Skeletal muscle tissue (tissue), 4 donors: Measurements from ENCODE around the gene SMAP1. TPM values are rescaled to one million over a fixed set of nuclear protein-coding genes. Genes with fewer than 3 reads are reported as not detected.
A peak's percentile ranks its signal among the peaks of the same experiment; 100 is the strongest.

Experiments used
- H3K27ac ChIP-seq: one replicate; pipeline ENCODE4 v1.7.0; 2013; ENCODE audit warnings: mild to moderate bottlenecking, low read depth, low read length, inconsistent platforms
- H3K27me3 ChIP-seq, 3 donors: one replicate each; pipeline ENCODE4 v1.7.0; 2013; ENCODE audit warnings: low read length in 3 of 3; ENCODE audit not compliant: control insufficient read depth in 3 of 3, insufficient read depth in 3 of 3
- H3K36me3 ChIP-seq, 3 donors: one replicate each; pipeline ENCODE4 v1.7.0; 2013; ENCODE audit warnings: low read length in 3 of 3; ENCODE audit not compliant: control insufficient read depth in 3 of 3, insufficient read depth in 3 of 3
- H3K4me1 ChIP-seq, 3 donors: one replicate each; pipeline ENCODE4 v1.7.0; 2013; ENCODE audit warnings: low read length in 3 of 3, mild to moderate bottlenecking in 3 of 3; ENCODE audit not compliant: control insufficient read depth in 3 of 3, insufficient read depth in 3 of 3
- H3K4me3 ChIP-seq, 3 donors: one replicate each; pipeline ENCODE4 v1.7.0; 2013; ENCODE audit warnings: low read length in 3 of 3
- H3K9ac ChIP-seq, 3 donors: one replicate each; pipeline ENCODE4 v1.7.0; 2013; ENCODE audit warnings: low read length in 3 of 3, mild to moderate bottlenecking in 3 of 3, moderate library complexity in 2 of 3, low read depth in 1 of 3
- H3K9me3 ChIP-seq, 3 donors: one replicate each; pipeline ENCODE4 v1.7.0; 2013; ENCODE audit warnings: low read length in 3 of 3; ENCODE audit not compliant: control insufficient read depth in 3 of 3
- total RNA-seq: library from RNA; depleted of rRNA; stranded (reverse); fragments of >200 nt; gene quantifications from one replicate; pipeline ENCODE4 v1.2.3, GENCODE V29; 2014
- donor health status: Osteomylitis.

SMAP1 gene
- total RNA-seq, 1 donor from 2014 or later = 13.6 TPM

DNA sequence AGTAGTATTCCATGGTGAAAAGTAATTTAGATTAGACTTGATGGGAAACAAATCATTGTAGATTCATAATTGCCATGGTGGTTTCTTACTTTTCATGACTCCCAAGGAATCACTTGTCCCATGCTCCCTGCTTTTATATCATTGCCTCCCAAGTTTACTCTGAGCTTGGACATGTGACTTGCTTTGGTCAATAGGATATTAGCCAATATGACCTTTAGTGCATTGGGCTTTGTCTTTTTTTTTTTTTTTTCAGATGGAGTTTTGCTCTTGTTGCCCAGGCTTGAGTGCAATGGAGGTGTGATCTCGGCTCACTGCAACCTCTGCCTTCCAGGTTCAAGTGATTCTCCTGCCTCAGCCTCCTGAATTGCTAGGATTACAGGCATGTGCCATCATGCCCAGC is 15.5 kb upstream of the SMAP1 start:
- H3K9ac ChIP-seq = no peak overlapping the region
- no peaks in the 10 kb centered on the region for H3K9me3 ChIP-seq
- no peaks in the 10 kb centered on the region for H3K4me1 ChIP-seq
- H3K4me3 ChIP-seq = no peak overlapping the region
- no peaks in the 10 kb centered on the region for H3K27me3 ChIP-seq
- no peak overlapping the region for H3K27ac ChIP-seq
- no peaks in the 10 kb centered on the region for H3K36me3 ChIP-seq

DNA sequence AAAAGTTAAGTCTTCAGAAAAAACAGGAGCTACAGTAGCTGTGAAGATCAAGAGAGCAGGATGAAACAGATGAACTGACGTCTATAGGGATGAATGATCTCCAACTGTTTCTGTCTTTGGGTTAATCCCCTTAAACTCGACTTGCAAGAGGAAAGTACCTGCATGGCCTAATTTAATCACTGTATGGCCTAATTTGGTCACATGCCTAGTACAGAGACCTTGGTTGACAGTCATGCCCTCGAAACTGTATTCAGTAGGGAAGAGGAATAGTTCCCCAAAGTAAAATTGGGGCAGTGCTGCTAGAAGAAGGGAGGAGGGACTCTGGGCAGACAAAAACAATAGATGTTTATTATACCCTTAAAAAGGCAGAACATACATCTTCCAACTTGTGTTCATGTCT is 10.0 kb upstream of the SMAP1 start:
- Histone ChIP-seq H3K4me3 (no peak overlapping the region), H3K27me3 (no peaks in the 10 kb centered on the region)

DNA sequence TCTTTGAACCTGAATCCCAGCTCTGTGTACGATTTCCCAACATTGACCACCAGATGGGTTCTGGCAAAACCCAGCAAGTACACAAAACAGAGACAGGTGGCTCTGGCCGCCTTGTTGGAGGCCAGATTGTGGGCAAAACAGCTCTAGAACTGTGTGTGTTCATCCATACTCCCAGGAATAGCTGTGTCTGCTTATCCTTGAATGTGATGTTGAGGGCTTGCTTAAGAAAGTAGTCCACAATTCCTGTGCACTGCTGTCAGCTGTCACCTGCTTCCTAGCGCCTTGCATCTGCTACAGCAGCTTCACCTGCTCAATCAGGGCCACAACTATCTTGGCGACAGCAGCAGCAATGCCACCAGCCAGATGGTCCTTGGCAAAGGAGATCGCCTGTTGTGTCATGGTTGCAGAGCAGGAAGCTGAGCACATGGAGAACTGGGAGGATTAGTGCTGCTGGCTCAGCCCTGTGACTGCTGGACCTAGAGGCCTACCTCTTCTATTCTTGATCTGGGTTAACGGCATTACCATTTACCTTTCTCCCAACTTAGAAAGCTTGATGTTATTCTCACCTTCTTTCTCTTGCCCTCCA is 3.7 kb upstream of the SMAP1 start:
- no peak overlapping the region for H3K9ac ChIP-seq
- peak overlapping the region; percentile 83 for H3K27ac ChIP-seq
- H3K27me3 ChIP-seq = no peaks in the 10 kb centered on the region
- no peak overlapping the region for H3K4me3 ChIP-seq
- peaks cover 17 to 32% (median 21%) of the 10 kb centered on the region in 3 donors for H3K4me1 ChIP-seq
- H3K36me3 ChIP-seq = no peaks in the 10 kb centered on the region
- H3K9me3 ChIP-seq = no peaks in the 10 kb centered on the region

More for the DNA sequence above, 10.0 kb upstream of the SMAP1 start:
- Histone ChIP-seq H3K36me3 (no peaks in the 10 kb centered on the region), H3K9ac (no peak overlapping the region), H3K9me3 (no peaks in the 10 kb centered on the region), H3K27ac (no peak overlapping the region), H3K4me1 (no peaks in the 10 kb centered on the region)

DNA sequence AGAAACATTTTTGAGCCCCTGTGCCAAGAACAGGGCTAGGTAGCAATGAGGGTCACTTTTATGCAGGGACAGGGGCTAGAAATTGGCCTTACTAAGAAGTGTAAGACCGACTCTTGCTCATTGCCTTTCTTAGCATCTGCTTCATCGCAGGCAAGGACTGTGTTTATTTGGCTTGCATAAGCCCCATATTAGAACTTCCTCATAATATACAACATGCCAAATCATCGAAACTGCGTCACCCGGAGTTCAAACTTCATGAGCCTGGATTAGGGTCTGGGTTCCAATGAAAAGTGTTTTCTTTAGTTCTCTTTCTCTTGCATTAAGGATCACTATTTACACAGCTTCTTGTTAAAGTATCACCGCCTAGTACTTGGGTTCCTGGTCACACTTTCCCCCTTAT is 977 bp upstream of the SMAP1 start:
- Histone ChIP-seq H3K9me3 (no peaks in the 10 kb centered on the region), H3K9ac (peak overlapping the region in 1 of 3 donors; percentile 94), H3K4me3 (peak overlapping the region in 1 of 3 donors; percentile 95), H3K36me3 (no peaks in the 10 kb centered on the region), H3K27ac (peak overlapping the region; percentile 95), H3K27me3 (no peaks in the 10 kb centered on the region), H3K4me1 (peaks cover 17 to 41% (median 25%) of the 10 kb centered on the region in 3 donors)

DNA sequence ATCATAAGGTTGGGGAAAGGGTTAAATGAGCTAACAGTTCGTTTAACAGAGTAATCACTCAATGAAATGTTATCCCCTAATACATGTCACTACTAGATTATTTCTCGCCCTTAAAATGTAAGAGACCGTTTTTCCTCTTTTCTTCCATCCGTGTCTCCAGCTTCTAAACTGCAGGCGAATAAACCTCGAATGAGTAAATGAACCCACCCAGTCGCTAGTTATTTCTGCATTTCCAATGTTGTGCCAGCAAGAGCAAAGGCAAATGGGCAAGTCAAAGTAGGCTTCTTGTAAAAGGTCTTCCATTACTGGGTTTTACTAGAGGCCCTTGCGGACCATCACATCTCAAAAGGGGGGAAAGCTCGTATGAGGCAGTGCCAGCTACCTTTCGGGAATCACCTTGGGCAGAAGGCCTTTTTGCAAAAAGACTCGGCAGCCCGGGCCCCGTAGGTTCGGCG is 400 bp upstream of the SMAP1 start:
- Histone ChIP-seq H3K4me1 (peaks cover 19 to 41% (median 25%) of the 10 kb centered on the region in 3 donors), H3K27me3 (no peaks in the 10 kb centered on the region), H3K9ac (peak overlapping the region; percentile 84 to 94 (median 89)), H3K4me3 (peak overlapping the region; percentile 91 to 95 (median 93)), H3K9me3 (no peaks in the 10 kb centered on the region), H3K27ac (peak overlapping the region; percentile 95), H3K36me3 (no peaks in the 10 kb centered on the region)

DNA sequence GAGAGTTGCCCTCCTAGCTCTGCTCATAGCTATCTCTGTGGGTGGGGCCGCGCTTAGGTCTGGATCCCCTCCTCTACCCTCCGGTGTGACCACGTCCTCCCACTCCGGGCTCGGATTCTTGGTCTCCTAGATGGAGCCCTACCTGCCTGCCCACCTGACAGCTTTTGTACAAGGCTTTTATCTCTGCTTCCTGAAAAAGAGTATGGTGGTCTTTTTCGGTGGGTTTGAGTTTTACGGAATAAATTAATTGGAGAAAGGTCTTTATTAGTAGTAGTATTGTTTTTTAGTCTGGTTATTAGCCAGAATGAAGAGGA is 773 bp downstream of the SMAP1 start:
- no peaks in the 10 kb centered on the region for H3K9me3 ChIP-seq
- peak overlapping the region; percentile 91 to 95 (median 91) for H3K4me3 ChIP-seq
- H3K27me3 ChIP-seq = no peaks in the 10 kb centered on the region
- peak overlapping the region; percentile 88 to 94 (median 89) for H3K9ac ChIP-seq
- peak overlapping the region; percentile 95 for H3K27ac ChIP-seq
- no peaks in the 10 kb centered on the region for H3K36me3 ChIP-seq
- H3K4me1 ChIP-seq = peaks cover 24 to 49% (median 27%) of the 10 kb centered on the region in 3 donors

DNA sequence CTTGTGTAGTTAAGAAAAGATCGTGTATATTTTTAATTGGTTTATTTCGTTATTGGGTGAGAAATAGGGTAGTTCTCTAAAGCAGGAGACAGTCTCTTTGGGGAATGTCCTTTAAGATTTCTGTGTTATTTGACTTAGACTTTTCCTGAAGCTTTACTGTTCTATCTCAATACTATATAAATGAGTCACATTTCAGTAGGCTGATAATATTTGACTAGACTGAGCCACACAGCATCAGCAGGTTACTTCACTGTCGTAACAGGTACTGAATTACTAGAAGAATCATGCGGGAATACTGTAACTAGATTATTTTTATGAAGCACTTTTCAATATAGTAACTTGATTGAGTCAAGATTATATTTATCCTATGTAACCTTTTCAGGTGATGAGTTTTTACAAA is 1.4 kb downstream of the SMAP1 start:
- no peak overlapping the region for H3K27ac ChIP-seq
- H3K4me3 ChIP-seq = peak overlapping the region; percentile 91 to 95 (median 91)
- H3K4me1 ChIP-seq = peaks cover 17 to 42% (median 21%) of the 10 kb centered on the region in 3 donors
- H3K36me3 ChIP-seq = no peaks in the 10 kb centered on the region
- H3K9ac ChIP-seq = peak overlapping the region; percentile 45 to 94 (median 89)
- no peaks in the 10 kb centered on the region for H3K9me3 ChIP-seq
- H3K27me3 ChIP-seq = no peaks in the 10 kb centered on the region

DNA sequence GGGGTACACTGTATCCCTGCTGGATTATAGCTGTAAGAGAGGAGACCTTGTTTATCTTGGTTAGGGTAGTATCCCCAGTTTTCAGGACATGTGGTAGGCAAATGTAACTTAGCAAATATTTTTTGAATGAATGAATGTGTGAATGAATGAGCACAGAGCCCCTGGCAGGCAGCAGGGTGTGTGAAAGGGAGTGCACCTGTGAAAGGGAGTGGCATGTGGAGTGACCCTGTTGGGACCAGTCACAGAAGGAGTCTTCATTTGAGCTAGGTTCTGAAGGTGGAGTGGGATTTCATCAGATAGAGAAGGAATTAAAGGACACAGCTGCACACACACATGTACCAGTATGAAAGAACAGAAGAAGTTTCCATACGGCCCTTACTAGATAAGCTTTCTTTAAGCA is 4.9 kb downstream of the SMAP1 start:
- no peak overlapping the region for H3K9ac ChIP-seq
- no peak overlapping the region for H3K4me3 ChIP-seq
- H3K9me3 ChIP-seq = no peaks in the 10 kb centered on the region
- H3K4me1 ChIP-seq = peaks cover 8 to 27% (median 13%) of the 10 kb centered on the region in 3 donors
- H3K27ac ChIP-seq = no peak overlapping the region
- H3K36me3 ChIP-seq = no peaks in the 10 kb centered on the region
- H3K27me3 ChIP-seq = no peaks in the 10 kb centered on the region

DNA sequence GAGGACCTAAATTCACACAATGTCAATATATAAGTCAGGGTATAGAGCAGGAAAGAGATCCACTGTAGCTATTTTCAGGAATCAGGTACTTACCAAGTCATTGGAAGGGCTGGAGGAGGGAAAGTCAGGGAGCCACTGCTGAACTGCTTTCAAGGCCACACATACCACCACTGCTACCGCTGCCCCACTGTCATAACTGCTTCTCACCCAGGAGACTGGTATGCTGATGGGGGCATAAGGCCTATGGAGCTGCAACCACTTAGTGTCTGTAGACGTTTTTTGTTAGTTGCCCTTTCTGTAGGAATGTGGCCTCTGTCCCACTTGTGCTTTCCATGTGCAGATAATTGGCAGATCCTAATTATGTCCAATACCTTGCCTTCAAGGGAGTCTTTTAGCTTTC is 5.4 kb downstream of the SMAP1 start:
- H3K27ac ChIP-seq = no peak overlapping the region
- H3K9ac ChIP-seq = no peak overlapping the region
- no peaks in the 10 kb centered on the region for H3K27me3 ChIP-seq
- no peaks in the 10 kb centered on the region for H3K9me3 ChIP-seq
- H3K4me3 ChIP-seq = no peak overlapping the region
- peaks cover 8 to 27% (median 13%) of the 10 kb centered on the region in 3 donors for H3K4me1 ChIP-seq
- no peaks in the 10 kb centered on the region for H3K36me3 ChIP-seq

DNA sequence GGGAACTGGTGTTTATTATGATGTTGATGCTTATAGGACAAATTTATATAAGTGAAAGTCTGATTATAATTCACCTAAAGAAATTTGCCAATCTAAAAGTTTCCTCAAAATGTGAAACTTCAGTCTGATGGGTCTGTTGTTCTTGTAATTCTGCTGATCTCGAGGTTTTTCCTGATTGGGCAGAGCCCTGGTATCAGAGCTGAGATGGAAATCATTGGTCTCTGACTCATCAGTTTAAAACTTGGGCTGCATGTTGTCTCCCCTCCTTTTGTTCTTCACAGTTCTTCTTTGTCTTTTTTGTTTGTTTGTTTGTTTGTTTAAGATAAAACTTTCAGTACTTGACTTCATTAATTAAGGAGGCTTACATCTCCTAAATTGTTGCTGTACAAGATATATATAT is 5.9 kb downstream of the SMAP1 start:
- H3K9ac ChIP-seq = no peak overlapping the region
- H3K4me3 ChIP-seq = no peak overlapping the region
- H3K36me3 ChIP-seq = no peaks in the 10 kb centered on the region
- H3K27me3 ChIP-seq = no peaks in the 10 kb centered on the region
- H3K4me1 ChIP-seq = peaks cover 8 to 23% (median 10%) of the 10 kb centered on the region in 3 donors
- no peaks in the 10 kb centered on the region for H3K9me3 ChIP-seq
- H3K27ac ChIP-seq = no peak overlapping the region
